Epithelial cell of proximal tubule (primary cell): Measurements from ENCODE around the gene GLIS2. TPM values are rescaled to one million over a fixed set of nuclear protein-coding genes. Genes with fewer than 3 reads are reported as not detected.

Source experiments
- DNase-seq: peaks from one replicate; pipeline ENCODE4 v3.0.0-alpha.2; 2011; ENCODE audit warnings: low read depth
- H3K4me3 ChIP-seq: 2 replicates; pipeline ENCODE4 v1.5.1; 2011; ENCODE audit warnings: low read depth, mild to moderate bottlenecking, low read length
- CTCF ChIP-seq: conservative IDR thresholded peaks from 2 replicates; pipeline ENCODE4 v1.5.1; 2012; ENCODE audit warnings: low read depth, mild to moderate bottlenecking, low read length
- total RNA-seq: library from RNA; depleted of rRNA; stranded (reverse); fragments of >200 nt; gene quantifications from 2 replicates; pipeline ENCODE4 v1.2.3, GENCODE V29; 2015

Gene GLIS2
- total RNA-seq, 1 donor from 2014 or later = 4.6 TPM

DNA sequence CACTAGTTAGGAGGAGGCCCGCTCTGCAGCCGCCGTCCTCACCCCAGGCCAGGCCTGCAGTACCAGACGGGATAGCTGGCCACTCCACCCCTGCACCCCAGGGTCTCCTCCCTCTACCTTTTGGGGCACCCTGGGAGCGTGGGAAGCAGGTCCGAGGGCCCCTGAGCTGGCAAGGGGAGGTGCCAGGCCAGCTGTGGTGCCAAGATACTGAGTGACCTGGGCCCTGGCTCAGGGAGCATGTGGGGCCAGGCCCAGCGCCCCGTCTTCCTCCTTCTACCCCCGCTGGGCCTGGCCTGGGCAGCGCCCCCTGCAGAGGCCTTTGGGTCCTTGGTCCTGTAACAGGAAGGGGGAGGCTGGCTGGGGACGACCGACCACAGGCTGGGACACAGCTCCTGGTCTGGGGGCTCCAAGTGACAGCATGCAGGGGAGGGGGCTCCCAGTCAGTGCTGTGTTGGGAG lies 22.3 kb downstream of the GLIS2 start:
- TF ChIP-seq CTCF = peak; percentile 15
- DNase-seq = no peak

GRCh38 chr16:4338712-4339299 lies 22.9 kb downstream of the GLIS2 start:
- TF ChIP-seq CTCF = no peak
- DNase-seq = no peak
- H3K4me3 ChIP-seq = no peak overlapping the region

More for the DNA sequence above, 22.3 kb downstream of the GLIS2 start:
- no peak overlapping the region for H3K4me3 ChIP-seq

DNA sequence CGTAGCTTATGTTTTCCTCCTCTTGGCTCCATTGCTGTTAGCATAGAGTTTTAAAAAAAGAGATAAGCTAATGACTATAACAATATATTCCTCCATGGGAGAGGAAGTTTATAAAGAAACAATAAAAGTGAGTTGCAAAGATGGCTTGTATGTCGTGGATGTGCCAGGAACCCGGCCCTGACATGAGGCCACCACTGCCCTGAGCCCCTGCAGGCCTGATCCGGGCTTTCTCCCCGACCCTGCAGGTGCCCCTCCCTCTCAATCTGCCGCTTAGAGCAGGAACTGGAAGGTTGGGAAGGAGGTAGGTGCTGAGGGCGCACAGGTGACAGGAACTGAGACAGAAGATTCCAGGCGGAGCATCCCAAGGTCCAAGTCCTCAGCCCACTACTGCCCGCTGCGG lies 23.6 kb downstream of the GLIS2 start:
- no peak for DNase-seq
- TF ChIP-seq CTCF = no peak
- no peak overlapping the region for H3K4me3 ChIP-seq

GRCh38 chr16:4339909-4340308 lies 24.0 kb downstream of the GLIS2 start:
- no peak for TF ChIP-seq CTCF
- H3K4me3 ChIP-seq = no peak overlapping the region
- DNase-seq = no peak

- no peak overlapping the region for H3K4me3 ChIP-seq
- no peak for TF ChIP-seq CTCF
- DNase-seq = no peak
These were observed 24.6 kb downstream of the GLIS2 start for GRCh38 chr16:4340443-4340842.

GRCh38 chr16:4341250-4341649 lies 25.4 kb downstream of the GLIS2 start:
- no peak for DNase-seq
- no peak overlapping the region for H3K4me3 ChIP-seq
- TF ChIP-seq CTCF = no peak
